IPS DF 6.9 (cell line): ENCODE data around the gene ANGPT4.

Source experiments
- DNase-seq: peaks from one replicate; pipeline ENCODE4 v3.0.0-alpha.2; 2013; ENCODE audit warnings: low read depth, low spot score
- H3K27ac ChIP-seq: one replicate; pipeline ENCODE4 v1.5.1; 2013; ENCODE audit warnings: low read length, control low read depth
- H3K27me3 ChIP-seq: 2 replicates; pipeline ENCODE4 v1.6.1; 2013; ENCODE audit warnings: mild to moderate bottlenecking, low read length; ENCODE audit not compliant: control insufficient read depth, insufficient read depth
- H3K36me3 ChIP-seq: 2 replicates; pipeline ENCODE4 v1.6.1; 2013; ENCODE audit warnings: low read length; ENCODE audit not compliant: control insufficient read depth, insufficient read depth
- H3K4me1 ChIP-seq: 2 replicates; pipeline ENCODE4 v1.6.1; 2013; ENCODE audit warnings: low read length; ENCODE audit not compliant: control insufficient read depth, insufficient read depth
- H3K4me3 ChIP-seq: 2 replicates; pipeline ENCODE4 v1.5.1; 2013; ENCODE audit warnings: mild to moderate bottlenecking, low read length
- H3K9me3 ChIP-seq: 2 replicates; pipeline ENCODE4 v1.6.1; 2013; ENCODE audit warnings: low read length, inconsistent platforms; ENCODE audit not compliant: control insufficient read depth, insufficient read depth
- WGBS: extraction: QIAGEN DNeasy Blood & Tissue Kit; methylation state at CpG from one replicate; pipeline ENCODE4 v1.1.7; 2013; ENCODE audit warnings: mixed read lengths, missing lambda C conversion rate; ENCODE audit not compliant: insufficient read length, insufficient coverage; 5-methylcytosine and 5-hydroxymethylcytosine counted together

The ANGPT4 gene

DNA sequence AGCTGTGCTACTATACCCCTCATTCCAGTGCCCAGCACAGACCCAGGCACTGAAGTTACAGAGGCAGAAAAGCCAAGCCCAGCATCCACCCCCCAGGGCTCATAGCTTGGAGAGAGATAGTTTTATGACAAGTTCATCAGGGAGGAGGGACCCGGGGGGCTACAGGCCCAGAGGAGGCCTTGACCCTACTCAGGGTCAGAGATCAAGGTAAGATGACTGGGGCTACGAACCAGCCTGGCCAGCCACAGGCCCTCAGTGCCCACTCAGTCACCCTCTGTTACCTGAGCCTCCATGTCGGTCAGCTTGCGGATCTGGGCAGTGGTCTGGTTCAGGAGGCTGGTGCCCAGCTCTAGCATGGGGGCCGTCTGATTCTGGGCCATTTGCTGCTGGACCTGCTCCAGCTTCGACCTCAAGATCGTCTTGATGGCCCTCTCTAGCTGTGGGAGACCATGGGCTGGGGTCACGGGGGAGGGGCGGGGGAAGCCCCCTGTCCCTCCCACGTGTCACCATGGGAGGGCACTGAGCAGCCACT lies 26.1 kb downstream of the ANGPT4 start:
- no peaks in the 10 kb centered on the region for H3K4me1 ChIP-seq
- H3K27ac ChIP-seq: no peak overlapping the region
- no peaks in the 10 kb centered on the region for H3K27me3 ChIP-seq
- no peak overlapping the region for H3K4me3 ChIP-seq
- H3K36me3 ChIP-seq: no peaks in the 10 kb centered on the region
- H3K9me3 ChIP-seq: no peaks in the 10 kb centered on the region
- WGBS: no CpG with 5 or more reads among the region's 10 CpGs
- DNase-seq: no peak

DNA sequence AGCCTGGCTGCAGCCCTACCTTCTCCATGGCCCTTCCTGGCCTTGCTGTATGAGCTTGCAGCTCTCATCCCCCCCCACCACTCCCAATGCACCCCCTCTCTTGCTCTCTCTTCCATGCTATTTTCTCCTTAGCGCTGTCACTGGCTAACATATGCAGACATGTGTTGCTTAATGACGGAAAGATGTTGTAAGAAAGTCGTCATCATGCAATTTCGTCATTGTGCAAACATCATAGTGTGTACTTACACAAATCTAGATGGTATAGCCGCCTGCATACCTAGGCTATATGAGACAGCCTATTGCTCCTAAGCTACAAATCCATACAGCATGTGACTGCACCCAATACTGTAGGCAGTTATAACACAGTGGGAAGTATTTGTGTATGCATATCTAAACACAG lies 27.0 kb downstream of the ANGPT4 start:
- no peaks in the 10 kb centered on the region for H3K27me3 ChIP-seq
- no peak overlapping the region for H3K27ac ChIP-seq
- no peak overlapping the region for H3K4me3 ChIP-seq
- no peak for DNase-seq
- H3K9me3 ChIP-seq: no peaks in the 10 kb centered on the region
- WGBS: no CpG with 5 or more reads among the region's 5 CpGs
- H3K4me1 ChIP-seq: no peaks in the 10 kb centered on the region
- no peaks in the 10 kb centered on the region for H3K36me3 ChIP-seq

DNA sequence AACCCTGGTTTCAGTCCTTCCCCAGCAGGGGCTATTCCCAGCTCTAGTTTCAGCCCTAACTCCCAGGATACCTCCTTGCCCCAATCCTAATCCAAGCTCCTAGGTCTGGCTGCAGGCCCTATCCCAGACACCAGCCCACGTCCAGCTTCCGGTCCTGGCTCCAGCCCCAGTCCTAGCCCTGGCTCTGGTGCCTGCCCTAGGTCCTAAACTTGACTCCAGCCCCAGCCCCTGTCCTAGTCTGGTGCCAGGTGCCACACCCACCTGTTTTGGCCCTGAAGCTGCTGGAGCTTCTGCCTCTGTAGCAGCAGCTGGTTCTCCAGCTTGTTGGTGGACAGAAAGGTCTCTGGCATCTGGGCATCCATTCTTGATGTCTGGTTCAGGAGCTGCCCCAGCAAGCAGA lies 28.1 kb downstream of the ANGPT4 start:
- Histone ChIP-seq H3K4me1 (no peaks in the 10 kb centered on the region), H3K9me3 (no peaks in the 10 kb centered on the region), H3K27me3 (no peaks in the 10 kb centered on the region), H3K36me3 (no peaks in the 10 kb centered on the region), H3K4me3 (no peak overlapping the region), H3K27ac (no peak overlapping the region)
- no CpG with 5 or more reads among the region's 2 CpGs for WGBS
- DNase-seq: no peak

DNA sequence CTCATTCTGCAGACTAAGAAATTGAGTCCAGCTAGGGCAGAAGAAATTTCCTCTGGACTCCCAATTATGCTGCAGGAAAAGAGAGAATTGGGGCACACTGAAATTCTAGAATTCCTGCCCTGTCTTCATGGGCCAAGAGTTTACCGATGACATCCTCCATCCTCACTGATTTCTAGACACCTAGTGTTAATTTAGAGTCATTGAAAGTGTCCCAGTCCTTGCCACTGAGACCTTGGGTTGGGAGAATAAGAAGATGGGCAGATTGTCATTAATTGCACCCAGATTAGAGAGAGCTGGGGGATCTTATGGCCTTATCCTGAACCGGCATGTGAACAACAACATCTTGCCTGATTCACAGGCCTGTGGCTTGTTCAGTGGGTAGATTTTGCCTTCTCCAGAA lies 29.0 kb downstream of the ANGPT4 start:
- H3K4me3 ChIP-seq: no peak overlapping the region
- DNase-seq: no peak
- no CpG with 5 or more reads among the region's 2 CpGs for WGBS

DNA sequence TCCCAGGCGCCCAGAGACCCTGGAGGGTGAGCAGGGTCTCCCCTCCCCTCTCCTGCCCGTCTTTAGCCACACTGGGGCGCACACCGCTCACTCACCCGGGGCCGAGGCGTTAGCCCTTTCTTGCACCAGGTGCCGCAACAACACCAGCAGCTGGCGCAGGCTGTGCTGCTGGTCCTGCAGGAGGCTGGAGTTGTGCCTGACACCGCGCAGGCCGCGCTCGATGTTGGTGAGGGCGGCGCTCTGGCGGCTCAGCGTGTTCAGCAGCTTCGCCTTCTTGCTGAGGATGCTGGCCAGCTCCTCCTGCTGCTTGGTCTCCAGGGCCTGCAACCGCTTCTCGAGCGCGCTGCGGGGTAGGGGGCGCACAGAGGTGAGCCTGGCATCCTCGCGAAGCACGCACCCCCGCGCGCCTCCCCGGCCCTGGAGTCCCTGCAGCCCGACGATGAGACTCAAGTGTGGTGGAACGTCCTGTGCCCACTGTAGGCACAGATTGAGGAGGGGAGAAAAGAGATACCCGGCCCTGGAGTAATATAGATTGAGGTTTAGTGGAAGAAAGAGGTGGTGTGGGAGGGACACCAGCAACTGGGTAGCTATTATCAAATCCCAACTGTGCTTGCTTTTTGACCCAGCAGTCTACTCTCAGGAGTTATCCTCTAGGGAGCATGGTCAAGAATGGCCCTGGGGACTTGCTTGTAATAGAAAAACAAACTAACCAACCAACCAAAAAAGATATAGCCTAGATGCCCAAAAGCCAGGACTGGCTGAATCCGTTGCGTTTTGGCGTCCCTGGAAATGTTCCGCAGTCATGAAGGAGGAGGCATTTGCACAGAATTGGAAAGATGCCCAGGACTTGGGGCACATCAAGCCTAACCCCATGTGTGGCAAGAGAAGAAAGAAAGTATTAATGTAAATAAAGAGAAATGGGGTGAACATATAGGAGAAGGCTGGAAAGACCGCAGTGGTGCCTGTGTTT lies 30.9 kb downstream of the ANGPT4 start:
- Histone ChIP-seq H3K27me3 (no peaks in the 10 kb centered on the region), H3K27ac (no peak overlapping the region), H3K36me3 (no peaks in the 10 kb centered on the region), H3K4me1 (no peaks in the 10 kb centered on the region), H3K4me3 (no peak overlapping the region), H3K9me3 (no peaks in the 10 kb centered on the region)
- peak; percentile 77 for DNase-seq
- WGBS: no CpG with 5 or more reads among the region's 41 CpGs

More for the DNA sequence above, 29.0 kb downstream of the ANGPT4 start:
- H3K27ac ChIP-seq: no peak overlapping the region
- H3K36me3 ChIP-seq: no peaks in the 10 kb centered on the region
- no peaks in the 10 kb centered on the region for H3K27me3 ChIP-seq
- no peaks in the 10 kb centered on the region for H3K9me3 ChIP-seq
- H3K4me1 ChIP-seq: no peaks in the 10 kb centered on the region

DNA sequence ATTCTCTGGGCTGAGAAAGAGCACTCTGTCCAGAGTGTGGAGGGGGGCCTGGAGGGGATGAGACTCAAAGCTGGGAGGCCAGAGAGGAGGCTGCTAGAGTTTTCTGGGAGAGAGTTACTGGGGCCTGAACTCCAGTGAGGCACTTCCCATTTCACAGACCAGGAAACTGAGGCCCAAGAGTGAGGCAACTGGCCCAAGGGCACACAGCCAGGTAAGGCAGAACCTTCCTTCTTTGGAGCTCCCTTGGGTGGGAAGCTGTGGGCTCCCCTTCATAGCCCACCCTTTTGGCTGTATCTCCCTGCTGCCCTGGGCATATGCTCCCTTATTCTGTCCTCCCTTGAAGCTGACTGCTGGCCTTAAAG lies 34.4 kb downstream of the ANGPT4 start:
- Histone ChIP-seq H3K36me3 (no peaks in the 10 kb centered on the region), H3K4me1 (no peaks in the 10 kb centered on the region), H3K4me3 (no peak overlapping the region), H3K27ac (no peak overlapping the region), H3K9me3 (no peaks in the 10 kb centered on the region), H3K27me3 (no peaks in the 10 kb centered on the region)
- no peak for DNase-seq

DNA sequence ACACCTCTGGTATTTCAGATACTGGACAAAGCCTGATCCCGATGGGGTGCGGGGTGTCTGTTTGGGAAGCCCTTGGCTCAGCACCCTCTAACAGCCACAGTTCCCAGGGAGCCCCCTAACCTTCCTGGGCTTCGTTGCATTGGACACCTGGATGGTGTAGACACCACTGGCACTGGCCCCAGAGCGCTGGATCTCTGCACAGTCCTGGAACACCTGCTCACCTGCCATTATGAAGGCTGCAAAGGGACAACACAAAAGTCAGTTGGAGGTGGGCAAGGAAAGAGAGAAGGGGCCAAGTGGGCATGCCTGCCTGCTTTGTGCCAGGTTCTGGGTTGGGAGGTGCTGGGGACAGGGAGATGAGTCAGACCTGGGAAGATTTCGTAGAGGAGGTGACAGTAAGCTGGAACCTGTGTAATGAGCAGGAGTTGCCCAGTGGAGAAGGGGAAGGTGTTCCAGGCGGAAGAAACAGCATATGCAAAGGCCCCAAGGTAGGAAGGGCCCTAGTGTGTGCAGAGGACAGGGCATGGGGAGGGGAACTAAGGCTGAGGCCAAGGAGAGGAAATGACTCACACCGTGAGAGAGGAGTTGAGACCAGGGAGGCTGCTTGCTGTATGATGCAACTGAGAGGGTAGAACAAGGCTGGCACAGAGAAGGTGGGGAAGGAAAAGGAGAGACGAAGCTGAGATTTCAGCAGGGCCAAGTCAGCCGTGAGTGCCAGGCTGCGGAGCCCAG lies 34.9 kb downstream of the ANGPT4 start:
- H3K4me3 ChIP-seq: no peak overlapping the region
- no peaks in the 10 kb centered on the region for H3K4me1 ChIP-seq
- no peaks in the 10 kb centered on the region for H3K36me3 ChIP-seq
- no peak for DNase-seq
- WGBS: no CpG with 5 or more reads among the region's 10 CpGs
- H3K27ac ChIP-seq: no peak overlapping the region
- H3K9me3 ChIP-seq: no peaks in the 10 kb centered on the region
- no peaks in the 10 kb centered on the region for H3K27me3 ChIP-seq

DNA sequence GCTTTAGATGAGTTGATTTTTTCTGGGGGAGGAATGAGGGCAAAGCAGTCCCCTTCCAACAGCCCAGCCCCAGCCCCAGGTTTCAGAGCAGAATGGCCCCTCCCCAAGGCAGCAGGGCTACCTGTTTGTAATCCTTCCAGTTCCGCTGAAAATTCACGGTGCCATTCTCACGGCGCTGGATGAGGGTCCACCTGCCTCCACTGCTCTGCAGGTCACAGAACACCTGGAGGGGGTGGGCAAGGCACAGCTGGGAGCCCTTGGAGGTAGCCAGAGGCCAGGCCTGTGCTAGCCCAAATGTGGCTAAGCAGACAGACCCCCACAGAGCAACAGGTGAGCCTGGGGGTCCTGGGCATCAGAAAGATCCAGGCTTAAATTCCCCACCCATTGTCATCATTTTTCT lies 36.5 kb downstream of the ANGPT4 start:
- no peaks in the 10 kb centered on the region for H3K27me3 ChIP-seq
- no peak for DNase-seq
- H3K4me3 ChIP-seq: no peak overlapping the region
- H3K4me1 ChIP-seq: no peaks in the 10 kb centered on the region
- H3K27ac ChIP-seq: no peak overlapping the region
- H3K36me3 ChIP-seq: no peaks in the 10 kb centered on the region
- no peaks in the 10 kb centered on the region for H3K9me3 ChIP-seq
- no CpG with 5 or more reads among the region's 4 CpGs for WGBS

DNA sequence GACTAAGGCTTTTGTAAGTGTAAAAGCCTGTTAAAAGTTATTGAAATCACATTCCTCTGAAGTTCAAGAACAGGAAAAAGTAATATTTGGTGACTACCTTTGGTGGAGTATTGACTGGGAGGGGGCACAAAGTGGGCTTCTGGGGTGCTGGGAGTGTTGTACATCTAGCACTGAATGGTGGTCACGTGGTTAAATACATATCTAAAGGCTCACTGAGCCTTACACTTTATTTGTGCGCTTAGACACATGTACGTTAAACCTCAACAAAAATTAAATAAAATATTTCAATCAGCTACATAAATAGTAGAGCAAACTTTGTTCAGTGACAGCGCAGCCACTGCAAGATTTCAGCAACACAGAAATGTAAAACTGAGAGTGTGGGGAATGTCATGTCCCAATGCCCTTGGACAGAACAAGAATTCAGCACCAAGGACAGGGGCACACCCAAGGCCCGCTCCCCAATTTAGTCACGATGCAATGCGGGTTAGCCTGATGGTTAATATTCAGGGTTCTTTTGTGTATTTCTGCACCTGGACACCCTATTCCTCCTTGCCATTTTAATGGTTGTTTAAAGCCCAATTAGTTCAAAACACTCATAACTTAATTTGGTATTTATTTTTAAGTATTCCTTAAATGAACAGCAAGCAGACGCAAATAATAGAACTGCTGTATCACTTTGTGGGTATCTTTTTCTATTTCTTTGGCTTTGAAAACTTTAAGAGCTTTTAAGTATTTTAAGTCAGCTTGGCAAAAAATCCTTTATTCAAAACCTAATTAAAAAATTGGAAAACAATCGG lies 37.4 kb downstream of the ANGPT4 start:
- DNase-seq: peak; percentile 27
- no peak overlapping the region for H3K27ac ChIP-seq
- H3K4me1 ChIP-seq: no peaks in the 10 kb centered on the region
- H3K36me3 ChIP-seq: no peaks in the 10 kb centered on the region
- no peaks in the 10 kb centered on the region for H3K9me3 ChIP-seq
- WGBS: no CpG with 5 or more reads among the region's 9 CpGs
- no peaks in the 10 kb centered on the region for H3K27me3 ChIP-seq
- H3K4me3 ChIP-seq: no peak overlapping the region

DNA sequence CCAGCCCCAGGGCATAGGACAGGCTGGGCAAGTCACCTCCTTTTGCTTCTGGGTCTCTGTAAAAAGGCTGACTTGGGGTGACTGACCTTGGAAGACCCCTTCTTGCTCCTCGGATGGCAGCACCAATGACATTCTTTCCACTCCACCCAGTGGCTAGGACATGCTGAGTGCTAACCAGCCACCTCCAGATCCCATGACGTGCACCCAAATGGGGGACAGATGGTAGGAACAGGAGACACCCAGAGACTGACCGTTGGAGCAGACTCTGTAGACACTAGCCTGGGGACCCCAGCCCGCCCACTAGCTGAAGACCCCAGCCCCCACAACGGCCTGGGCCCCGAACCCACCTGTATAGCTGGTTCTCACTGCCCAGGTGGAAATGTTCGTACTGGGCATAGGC lies 38.3 kb downstream of the ANGPT4 start:
- DNase-seq: no peak
- H3K27ac ChIP-seq: no peak overlapping the region
- no peaks in the 10 kb centered on the region for H3K36me3 ChIP-seq
- no peaks in the 10 kb centered on the region for H3K9me3 ChIP-seq
- H3K4me1 ChIP-seq: no peaks in the 10 kb centered on the region
- H3K27me3 ChIP-seq: no peaks in the 10 kb centered on the region
- no peak overlapping the region for H3K4me3 ChIP-seq
- WGBS: no CpG with 5 or more reads among the region's 7 CpGs
